GM12891 (cell line): ENCODE data around the gene DRC3.
"Not testable (repeated sequence)": the region's sequence is repeated elsewhere in the genome, so short reads cannot be mapped to it uniquely, and the experiment has no call there.

ENCODE experiments used
- POLR2A ChIP-seq: IDR thresholded peaks from 2 replicates; pipeline ENCODE4 v1.6.1; 2011; ENCODE audit warnings: low read depth, low read length, control low read depth
- POLR2AphosphoS5 ChIP-seq: IDR thresholded peaks from 2 replicates; pipeline ENCODE4 v1.6.1; 2011; ENCODE audit warnings: low read depth, low read length, control low read depth
- POU2F2 ChIP-seq: IDR thresholded peaks from 2 replicates; pipeline ENCODE4 v1.6.1; 2011; ENCODE audit warnings: low read depth, mild to moderate bottlenecking, control low read depth, low read length, moderate library complexity
- TAF1 ChIP-seq: IDR thresholded peaks from 2 replicates; pipeline ENCODE4 v1.6.1; 2011; ENCODE audit warnings: low read depth, low read length, control low read depth

- not testable (repeated sequence) for TF ChIP-seq POLR2A, POLR2AphosphoS5, TAF1, POU2F2
These were observed 16.8 kb upstream of the DRC3 start for GRCh38 chr17:17955790-17956341.
